Prostate gland (tissue), 2 donors: Measurements from ENCODE around the gene NFKBIB.

ENCODE experiments used
- POLR2A ChIP-seq: fragments of 450-650 bp; IDR thresholded peaks from one replicate; pipeline ENCODE4 v1.6.1; 2016; ENCODE audit warnings: antibody characterized with exemption, mild to moderate bottlenecking
- TF ChIP-seq, protein P1 (sequence below), 4 experiments: fragments of 200-600 bp in 2 of 4; fragments of 450-650 bp in 2 of 4; sonication (generic) in 2 of 4; IDR thresholded peaks; 1 replicate in 3 of 4; 2 replicates in 1 of 4; pipeline ENCODE4 v1.5.1; 2016 to 2019; ENCODE audit warnings: antibody characterized with exemption in 4 of 4, mild to moderate bottlenecking in 2 of 4, moderate library complexity in 2 of 4

- TF ChIP-seq, protein P1, sequence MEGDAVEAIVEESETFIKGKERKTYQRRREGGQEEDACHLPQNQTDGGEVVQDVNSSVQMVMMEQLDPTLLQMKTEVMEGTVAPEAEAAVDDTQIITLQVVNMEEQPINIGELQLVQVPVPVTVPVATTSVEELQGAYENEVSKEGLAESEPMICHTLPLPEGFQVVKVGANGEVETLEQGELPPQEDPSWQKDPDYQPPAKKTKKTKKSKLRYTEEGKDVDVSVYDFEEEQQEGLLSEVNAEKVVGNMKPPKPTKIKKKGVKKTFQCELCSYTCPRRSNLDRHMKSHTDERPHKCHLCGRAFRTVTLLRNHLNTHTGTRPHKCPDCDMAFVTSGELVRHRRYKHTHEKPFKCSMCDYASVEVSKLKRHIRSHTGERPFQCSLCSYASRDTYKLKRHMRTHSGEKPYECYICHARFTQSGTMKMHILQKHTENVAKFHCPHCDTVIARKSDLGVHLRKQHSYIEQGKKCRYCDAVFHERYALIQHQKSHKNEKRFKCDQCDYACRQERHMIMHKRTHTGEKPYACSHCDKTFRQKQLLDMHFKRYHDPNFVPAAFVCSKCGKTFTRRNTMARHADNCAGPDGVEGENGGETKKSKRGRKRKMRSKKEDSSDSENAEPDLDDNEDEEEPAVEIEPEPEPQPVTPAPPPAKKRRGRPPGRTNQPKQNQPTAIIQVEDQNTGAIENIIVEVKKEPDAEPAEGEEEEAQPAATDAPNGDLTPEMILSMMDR (IDR thresholded peaks at IDR 0.05), result no peak
- no peak for TF ChIP-seq POLR2A
These were observed 46.6 kb upstream of the NFKBIB start for GRCh38 chr19:38853214-38853613.
